ENCODE measurements around the gene IGFBPL1. TPM values are rescaled to one million over a fixed set of nuclear protein-coding genes. Genes with fewer than 3 reads are reported as not detected.
"Not testable (repeated sequence)": the region's sequence is repeated elsewhere in the genome, so short reads cannot be mapped to it uniquely, and the experiment has no call there.

IGFBPL1 gene
- total and polyA plus RNA-seq, 2 donors from 2014 or later: 0.22 TPM; not detected in 1

- Histone ChIP-seq H3K36me3 (ENCODE audit: control insufficient read depth in 2 of 3, insufficient read depth in 3 of 3, low read length in 3 of 3) (no peaks in the 10 kb centered on the region), H3K27ac (ENCODE audit: low read depth in 2 of 2, low read length in 2 of 2) (peak overlapping the region; percentile 28 to 72), H3K9ac (ENCODE audit: low read length in 3 of 3) (peak overlapping the region in 1 of 3 donors; percentile 38), H3K4me1 (ENCODE audit: control insufficient read depth in 2 of 3, insufficient read depth in 2 of 3, low read depth in 1 of 3, low read length in 3 of 3) (peaks cover 0 to 14% (median 4%) of the 10 kb centered on the region in 3 donors), H3K27me3 (ENCODE audit: control insufficient read depth, insufficient read depth, low read length) (no peaks in the 10 kb centered on the region), H3K4me3 (ENCODE audit: low read length in 3 of 3) (no peak overlapping the region), H3K9me3 (ENCODE audit: control insufficient read depth in 2 of 3, insufficient read depth in 1 of 3, low read length in 3 of 3) (peaks cover 0 to 8% (median 0%) of the 10 kb centered on the region in 3 donors)
- DNase-seq (peak in 2 of 5 donors; percentile 47 to 53), FAIRE-seq (no peak)
- intact Hi-C loops (cut with DNase I): no loop called here
- TF ChIP-seq, protein P1, sequence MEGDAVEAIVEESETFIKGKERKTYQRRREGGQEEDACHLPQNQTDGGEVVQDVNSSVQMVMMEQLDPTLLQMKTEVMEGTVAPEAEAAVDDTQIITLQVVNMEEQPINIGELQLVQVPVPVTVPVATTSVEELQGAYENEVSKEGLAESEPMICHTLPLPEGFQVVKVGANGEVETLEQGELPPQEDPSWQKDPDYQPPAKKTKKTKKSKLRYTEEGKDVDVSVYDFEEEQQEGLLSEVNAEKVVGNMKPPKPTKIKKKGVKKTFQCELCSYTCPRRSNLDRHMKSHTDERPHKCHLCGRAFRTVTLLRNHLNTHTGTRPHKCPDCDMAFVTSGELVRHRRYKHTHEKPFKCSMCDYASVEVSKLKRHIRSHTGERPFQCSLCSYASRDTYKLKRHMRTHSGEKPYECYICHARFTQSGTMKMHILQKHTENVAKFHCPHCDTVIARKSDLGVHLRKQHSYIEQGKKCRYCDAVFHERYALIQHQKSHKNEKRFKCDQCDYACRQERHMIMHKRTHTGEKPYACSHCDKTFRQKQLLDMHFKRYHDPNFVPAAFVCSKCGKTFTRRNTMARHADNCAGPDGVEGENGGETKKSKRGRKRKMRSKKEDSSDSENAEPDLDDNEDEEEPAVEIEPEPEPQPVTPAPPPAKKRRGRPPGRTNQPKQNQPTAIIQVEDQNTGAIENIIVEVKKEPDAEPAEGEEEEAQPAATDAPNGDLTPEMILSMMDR (IDR thresholded peaks at IDR 0.05; ENCODE audit: borderline replicate concordance, extremely low read depth, insufficient read depth): no peak
These were observed 43.9 kb downstream of the IGFBPL1 start for GRCh38 chr9:38380230-38380871.

- H3K4me3 ChIP-seq (ENCODE audit: low read length in 3 of 3); FAIRE-seq; intact Hi-C loops (cut with DNase I); H3K9me3 ChIP-seq (ENCODE audit: control insufficient read depth in 2 of 3, insufficient read depth in 1 of 3, low read length in 3 of 3); H3K9ac ChIP-seq (ENCODE audit: low read length in 3 of 3); H3K27ac ChIP-seq (ENCODE audit: low read depth in 2 of 2, low read length in 2 of 2); DNase-seq; H3K27me3 ChIP-seq (ENCODE audit: control insufficient read depth, insufficient read depth, low read length); H3K36me3 ChIP-seq (ENCODE audit: control insufficient read depth in 2 of 3, insufficient read depth in 3 of 3, low read length in 3 of 3): not testable (repeated sequence)
- peaks cover 0 to 12% (median 4%) of the 10 kb centered on the region in 3 donors for H3K4me1 ChIP-seq (ENCODE audit: control insufficient read depth in 2 of 3, insufficient read depth in 2 of 3, low read depth in 1 of 3, low read length in 3 of 3)
These were observed 46.7 kb downstream of the IGFBPL1 start for GRCh38 chr9:38377336-38378083.

DNA sequence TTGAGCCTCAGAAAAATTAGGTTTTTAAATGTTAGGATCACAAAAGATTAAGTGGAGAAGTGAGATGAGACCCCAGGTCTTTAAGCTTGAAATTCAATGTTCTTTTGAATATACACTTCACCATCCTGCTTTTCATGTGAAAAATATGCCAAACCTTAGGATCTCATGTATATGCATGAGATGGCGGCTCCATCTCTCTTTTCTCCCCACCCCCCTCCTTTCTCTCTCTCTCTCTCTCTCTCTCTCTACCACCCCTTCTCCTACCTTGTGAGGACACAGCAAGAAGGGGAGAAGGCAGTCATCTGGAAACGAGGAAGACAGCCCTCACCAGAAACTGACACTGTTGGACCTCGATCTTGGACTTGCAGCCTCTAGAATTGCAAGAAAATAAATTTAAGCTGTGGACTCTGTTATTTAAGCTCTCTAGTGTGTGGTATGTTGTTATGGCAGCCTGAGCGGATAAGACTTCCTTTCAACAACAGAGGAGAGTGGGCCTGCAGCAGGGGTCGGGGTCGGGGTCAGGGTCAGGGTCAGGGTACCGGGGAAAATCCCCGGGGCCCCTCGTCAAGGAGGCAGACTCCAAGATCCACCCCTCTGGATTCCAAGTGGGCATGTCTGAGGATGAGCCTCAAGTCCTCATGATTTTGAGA lies 48.1 kb downstream of the IGFBPL1 start:
- no peaks in the 10 kb centered on the region for H3K9me3 ChIP-seq (ENCODE audit: control insufficient read depth in 2 of 3, insufficient read depth in 1 of 3, low read length in 3 of 3)
- H3K36me3 ChIP-seq (ENCODE audit: control insufficient read depth in 2 of 3, insufficient read depth in 3 of 3, low read length in 3 of 3): no peaks in the 10 kb centered on the region
- H3K27ac ChIP-seq (ENCODE audit: low read depth in 2 of 2, low read length in 2 of 2): peak overlapping the region; percentile 1 to 65
- H3K9ac ChIP-seq (ENCODE audit: low read length in 3 of 3): no peak overlapping the region
- no peak for FAIRE-seq
- no peak overlapping the region for H3K4me3 ChIP-seq (ENCODE audit: low read length in 3 of 3)
- intact Hi-C loops (cut with DNase I): no loop called here
- TF ChIP-seq, protein P1 (IDR thresholded peaks at IDR 0.05; ENCODE audit: borderline replicate concordance, extremely low read depth, insufficient read depth): no peak
- peaks cover 0 to 12% (median 4%) of the 10 kb centered on the region in 3 donors for H3K4me1 ChIP-seq (ENCODE audit: control insufficient read depth in 2 of 3, insufficient read depth in 2 of 3, low read depth in 1 of 3, low read length in 3 of 3)
- DNase-seq: peak in 4 of 5 donors; percentile 11 to 73 (median 62)
- H3K27me3 ChIP-seq (ENCODE audit: control insufficient read depth, insufficient read depth, low read length): no peaks in the 10 kb centered on the region

DNA sequence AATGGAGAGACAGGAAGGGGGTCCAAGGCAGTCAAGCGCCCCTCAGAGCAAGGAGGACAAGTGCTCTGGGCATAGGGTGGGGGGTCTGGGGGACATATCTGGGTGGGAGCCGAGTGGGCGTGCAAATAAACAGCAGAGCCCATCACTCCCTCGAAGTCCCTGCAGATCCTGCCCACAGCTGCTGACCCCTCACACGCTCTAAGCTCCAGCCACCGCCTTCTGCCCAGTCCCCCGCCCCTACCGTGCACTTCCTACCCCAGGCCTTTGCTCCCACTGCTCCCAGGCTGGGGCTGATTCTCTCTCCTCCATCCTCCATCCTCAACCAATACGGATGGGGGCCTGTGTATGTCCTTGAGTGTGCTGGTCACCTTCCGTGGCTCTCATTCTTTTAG lies 48.7 kb downstream of the IGFBPL1 start:
- Histone ChIP-seq H3K4me3 (ENCODE audit: low read length in 3 of 3) (no peak overlapping the region), H3K9ac (ENCODE audit: low read length in 3 of 3) (no peak overlapping the region), H3K27me3 (ENCODE audit: control insufficient read depth, insufficient read depth, low read length) (no peaks in the 10 kb centered on the region), H3K9me3 (ENCODE audit: control insufficient read depth in 2 of 3, insufficient read depth in 1 of 3, low read length in 3 of 3) (no peaks in the 10 kb centered on the region), H3K36me3 (ENCODE audit: control insufficient read depth in 2 of 3, insufficient read depth in 3 of 3, low read length in 3 of 3) (no peaks in the 10 kb centered on the region), H3K27ac (ENCODE audit: low read depth in 2 of 2, low read length in 2 of 2) (no peak overlapping the region), H3K4me1 (ENCODE audit: control insufficient read depth in 2 of 3, insufficient read depth in 2 of 3, low read depth in 1 of 3, low read length in 3 of 3) (peaks cover 0 to 7% (median 4%) of the 10 kb centered on the region in 3 donors)
- no peak for FAIRE-seq
- DNase-seq: peak in 1 of 5 donors; percentile 42
- TF ChIP-seq, protein P1 (IDR thresholded peaks at IDR 0.05; ENCODE audit: borderline replicate concordance, extremely low read depth, insufficient read depth): no peak
- intact Hi-C loops (cut with DNase I): no loop called here
